MM.1S (cell line): ENCODE measurements around the gene INPP4B.

Source experiments
- EZH2 ChIP-seq: fragments of 300-600 bp; sonication (generic); optimal IDR thresholded peaks from 2 replicates; pipeline ENCODE3; 2017; ENCODE audit warnings: low read depth, mild to moderate bottlenecking, antibody characterized with exemption, low read length, mixed read lengths
- TF ChIP-seq, protein P1 (sequence below): fragments of 300-600 bp; sonication (generic); IDR thresholded peaks from 2 replicates; pipeline ENCODE4 v1.5.1; 2016; ENCODE audit warnings: antibody characterized with exemption, low read length, mixed read lengths

DNA sequence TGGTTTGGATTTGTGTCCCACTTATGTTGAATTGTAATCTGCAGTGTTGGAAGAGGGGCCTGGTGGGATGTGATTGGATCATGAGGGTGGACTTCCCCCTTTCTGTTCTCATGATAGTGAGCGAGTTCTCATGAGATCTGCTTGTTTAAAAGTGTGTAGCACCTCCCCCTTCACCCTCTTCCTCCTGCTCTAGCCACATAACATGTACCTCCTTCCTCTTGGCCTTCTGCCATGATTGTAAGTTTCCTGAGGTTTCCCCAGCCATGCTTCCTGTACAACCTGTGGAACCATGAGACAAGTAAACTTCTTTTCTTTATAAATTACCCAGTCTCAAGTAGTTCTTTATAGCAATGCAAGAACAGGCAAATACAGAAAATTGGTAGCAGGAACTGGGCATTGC lies 138.7 kb downstream of the INPP4B start:
- TF ChIP-seq, protein P1, sequence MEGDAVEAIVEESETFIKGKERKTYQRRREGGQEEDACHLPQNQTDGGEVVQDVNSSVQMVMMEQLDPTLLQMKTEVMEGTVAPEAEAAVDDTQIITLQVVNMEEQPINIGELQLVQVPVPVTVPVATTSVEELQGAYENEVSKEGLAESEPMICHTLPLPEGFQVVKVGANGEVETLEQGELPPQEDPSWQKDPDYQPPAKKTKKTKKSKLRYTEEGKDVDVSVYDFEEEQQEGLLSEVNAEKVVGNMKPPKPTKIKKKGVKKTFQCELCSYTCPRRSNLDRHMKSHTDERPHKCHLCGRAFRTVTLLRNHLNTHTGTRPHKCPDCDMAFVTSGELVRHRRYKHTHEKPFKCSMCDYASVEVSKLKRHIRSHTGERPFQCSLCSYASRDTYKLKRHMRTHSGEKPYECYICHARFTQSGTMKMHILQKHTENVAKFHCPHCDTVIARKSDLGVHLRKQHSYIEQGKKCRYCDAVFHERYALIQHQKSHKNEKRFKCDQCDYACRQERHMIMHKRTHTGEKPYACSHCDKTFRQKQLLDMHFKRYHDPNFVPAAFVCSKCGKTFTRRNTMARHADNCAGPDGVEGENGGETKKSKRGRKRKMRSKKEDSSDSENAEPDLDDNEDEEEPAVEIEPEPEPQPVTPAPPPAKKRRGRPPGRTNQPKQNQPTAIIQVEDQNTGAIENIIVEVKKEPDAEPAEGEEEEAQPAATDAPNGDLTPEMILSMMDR: no peak
- TF ChIP-seq EZH2: no peak
